GM18511 (cell line): Measurements from ENCODE around the gene LRRC26.
A peak's percentile ranks its signal among the peaks of the same experiment; 100 is the strongest.

ENCODE experiments used
- ATAC-seq: cut with Tn5 transposase; IDR thresholded peaks from one replicate; pipeline ENCODE4 v1.9.1; 2021; ENCODE audit warnings: mild to moderate bottlenecking, moderate library complexity; ENCODE audit not compliant: unreplicated experiment

The LRRC26 gene

GRCh38 chr9:137199411-137200121 is 29.7 kb upstream of the LRRC26 start:
- no peak for ATAC-seq

- ATAC-seq = no peak
These were observed 29.0 kb upstream of the LRRC26 start for GRCh38 chr9:137198902-137199283.

- no peak for ATAC-seq
These were observed 28.4 kb upstream of the LRRC26 start for GRCh38 chr9:137198051-137198901.

GRCh38 chr9:137195525-137196220 is 25.8 kb upstream of the LRRC26 start:
- ATAC-seq = no peak

GRCh38 chr9:137194909-137195308 is 25.1 kb upstream of the LRRC26 start:
- no peak for ATAC-seq

GRCh38 chr9:137194388-137194787 is 24.5 kb upstream of the LRRC26 start:
- no peak for ATAC-seq

GRCh38 chr9:137193771-137194170 is 23.9 kb upstream of the LRRC26 start:
- no peak for ATAC-seq

GRCh38 chr9:137192859-137193258 is 23.0 kb upstream of the LRRC26 start:
- no peak for ATAC-seq

GRCh38 chr9:137192448-137192780 is 22.6 kb upstream of the LRRC26 start:
- no peak for ATAC-seq

- ATAC-seq = no peak
These were observed 22.0 kb upstream of the LRRC26 start for GRCh38 chr9:137191691-137192447.

- ATAC-seq = no peak
These were observed 21.4 kb upstream of the LRRC26 start for GRCh38 chr9:137191245-137191644.

GRCh38 chr9:137190315-137190856 is 20.5 kb upstream of the LRRC26 start:
- ATAC-seq = no peak

GRCh38 chr9:137189297-137190295 is 19.7 kb upstream of the LRRC26 start:
- no peak for ATAC-seq

GRCh38 chr9:137188490-137189296 is 18.8 kb upstream of the LRRC26 start, which contains the start of the genes ANAPC2 and SSNA1:
Gene ANAPC2 (minus strand): TSS chr9:137188560. CDS start chr9:137188532, 28 bp downstream.
Gene SSNA1 (plus strand): TSS chr9:137188676. CDS start chr9:137188727, 51 bp downstream.
- peak; percentile 85 for ATAC-seq

- no peak for ATAC-seq
These were observed 18.2 kb upstream of the LRRC26 start for GRCh38 chr9:137188086-137188489.

- ATAC-seq = no peak
These were observed 17.5 kb upstream of the LRRC26 start for GRCh38 chr9:137187386-137187785.

GRCh38 chr9:137186385-137186784 is 16.5 kb upstream of the LRRC26 start:
- no peak for ATAC-seq

- no peak for ATAC-seq
These were observed 16.1 kb upstream of the LRRC26 start for GRCh38 chr9:137185921-137186320.
